Activated CD4-positive, alpha-beta T cell treated with anti-CD3 and anti-CD28 coated beads, Interleukin-10, Interleukin-2, amounts not matched to agents 100 ng/mL and 50 ng/mL, durations not matched to agents 16 hours and 8 hours (primary cell): ENCODE results near the gene DLG3.

ENCODE experiments used
- DNase-seq: peaks from one replicate; pipeline ENCODE4 v3.0.0-alpha.2; 2020

The DLG3 gene

GRCh38 chrX:70527610-70528345, 83.1 kb downstream of the DLG3 start:
- peak; percentile 23 for DNase-seq

- DNase-seq: no peak
Measured at GRCh38 chrX:70535198-70535597, 90.6 kb downstream of the DLG3 start.

GRCh38 chrX:70549429-70549828, 104.8 kb downstream of the DLG3 start:
- DNase-seq: no peak

- DNase-seq: no peak
Measured at GRCh38 chrX:70552130-70552704, 107.6 kb downstream of the DLG3 start.

GRCh38 chrX:70553516-70553915, 108.9 kb downstream of the DLG3 start:
- peak; percentile 39 for DNase-seq

GRCh38 chrX:70554081-70554480, 109.4 kb downstream of the DLG3 start:
- peak; percentile 9 for DNase-seq

GRCh38 chrX:70554523-70554922, 109.9 kb downstream of the DLG3 start:
- no peak for DNase-seq

- no peak for DNase-seq
Measured at GRCh38 chrX:70554948-70555347, 110.3 kb downstream of the DLG3 start.
